SU-DHL-6 (cell line): ENCODE results near the gene NTNG1.

ENCODE experiments used
- H2AFZ ChIP-seq: fragments of 200-600 bp; sonication (generic); 2 replicates; pipeline ENCODE4 v1.6.1; 2014; ENCODE audit warnings: low read depth, mild to moderate bottlenecking, moderate library complexity, mixed read lengths, antibody characterized with exemption, low read length; ENCODE audit not compliant: severe bottlenecking
- H3F3A ChIP-seq: fragments of 200-600 bp; shearing (Covaris generic); 2 replicates; pipeline ENCODE4 v1.6.0; 2016; ENCODE audit warnings: antibody characterized with exemption, mild to moderate bottlenecking; ENCODE audit not compliant: insufficient read depth
- H3K27ac ChIP-seq: fragments of 200-600 bp; sonication (generic); 2 replicates; pipeline ENCODE4 v1.5.1; 2016; ENCODE audit warnings: low read depth, mild to moderate bottlenecking, low read length, moderate library complexity, mixed read lengths
- H3K27me3 ChIP-seq: fragments of 200-600 bp; sonication (generic), shearing (Covaris generic); 2 replicates; pipeline ENCODE4 v1.6.0; 2014; ENCODE audit warnings: mild to moderate bottlenecking, low read length
- H3K36me3 ChIP-seq: fragments of 200-600 bp; sonication (generic); 2 replicates; pipeline ENCODE4 v1.6.1; 2014; ENCODE audit warnings: mild to moderate bottlenecking, low read length, mixed read lengths
- H3K4me2 ChIP-seq: fragments of 300-600, 200-600 bp; shearing (Covaris generic), sonication (generic); 2 replicates; pipeline ENCODE4 v1.6.0; 2014; ENCODE audit warnings: low read length, low read depth, mild to moderate bottlenecking; ENCODE audit not compliant: poor library complexity, severe bottlenecking
- H3K4me3 ChIP-seq: fragments of 200-600 bp; sonication (generic); 2 replicates; pipeline ENCODE4 v1.5.1; 2014; ENCODE audit warnings: antibody characterized with exemption, low read length, mild to moderate bottlenecking, mixed read lengths; ENCODE audit not compliant: insufficient read depth, poor library complexity, severe bottlenecking
- H3K79me2 ChIP-seq: fragments of 200-600 bp; sonication (generic); 2 replicates; pipeline ENCODE4 v1.6.1; 2014; ENCODE audit warnings: mild to moderate bottlenecking, low read length, moderate library complexity; ENCODE audit not compliant: insufficient read depth
- H3K9ac ChIP-seq: fragments of 200-600 bp; sonication (generic); 2 replicates; pipeline ENCODE4 v1.7.0; 2014; ENCODE audit warnings: mild to moderate bottlenecking, low read length
- H3K9me2 ChIP-seq: fragments of 200-600 bp; sonication (generic); replicated peaks from 2 replicates; pipeline ENCODE4 v1.6.1; 2014; ENCODE audit warnings: low read length; ENCODE audit not compliant: insufficient read depth
- H3K9me3 ChIP-seq: fragments of 200-600 bp; sonication (generic); 2 replicates; pipeline ENCODE4 v1.6.1; 2014; ENCODE audit warnings: low read length, mixed read lengths; ENCODE audit not compliant: insufficient read depth
- H4K20me1 ChIP-seq: fragments of 200-600 bp; sonication (generic); 2 replicates; pipeline ENCODE4 v1.6.1; 2014; ENCODE audit warnings: low read depth, mild to moderate bottlenecking, antibody characterized with exemption, low read length, moderate library complexity, mixed read lengths
- CTCF ChIP-seq: fragments of 200-600 bp; sonication (generic); IDR thresholded peaks from one replicate; pipeline ENCODE4 v1.5.1; 2017; ENCODE audit warnings: antibody characterized with exemption, mild to moderate bottlenecking, low read length, moderate library complexity; ENCODE audit not compliant: insufficient read depth, poor library complexity, severe bottlenecking
- EZH2phosphoT487 ChIP-seq: fragments of 200-600 bp; sonication (generic), shearing (Covaris generic); conservative IDR thresholded peaks from 2 replicates; pipeline ENCODE4 v1.6.1; 2018; ENCODE audit warnings: mild to moderate bottlenecking, antibody characterized with exemption, low read length, moderate library complexity, mixed read lengths

Gene NTNG1

GRCh38 chr1:107298526-107298925, 157.7 kb downstream of the NTNG1 start:
- Histone ChIP-seq H3K9me2 (no peaks in the 10 kb centered on the region), H3K9me3 (no peaks in the 10 kb centered on the region), H3K9ac (no peak overlapping the region), H3K27ac (no peak overlapping the region), H3F3A (no peaks in the 10 kb centered on the region), H3K4me2 (no peak overlapping the region), H3K4me3 (no peak overlapping the region), H3K27me3 (no peaks in the 10 kb centered on the region), H4K20me1 (no peaks in the 10 kb centered on the region), H2AFZ (no peak overlapping the region), H3K36me3 (no peaks in the 10 kb centered on the region), H3K79me2 (no peaks in the 10 kb centered on the region)
- TF ChIP-seq EZH2phosphoT487 (no peak), CTCF (no peak)

GRCh38 chr1:107299521-107299920, 158.7 kb downstream of the NTNG1 start:
- Histone ChIP-seq H3K27me3 (no peaks in the 10 kb centered on the region), H3K36me3 (no peaks in the 10 kb centered on the region), H3K4me3 (no peak overlapping the region), H3K9ac (no peak overlapping the region), H3K9me2 (no peaks in the 10 kb centered on the region), H2AFZ (no peak overlapping the region), H4K20me1 (no peaks in the 10 kb centered on the region), H3F3A (no peaks in the 10 kb centered on the region), H3K4me2 (no peak overlapping the region), H3K9me3 (no peaks in the 10 kb centered on the region), H3K27ac (no peak overlapping the region), H3K79me2 (no peaks in the 10 kb centered on the region)
- TF ChIP-seq CTCF = no peak

- H3K9ac ChIP-seq = no peak overlapping the region
- TF ChIP-seq CTCF = no peak
- TF ChIP-seq EZH2phosphoT487 = no peak
- peaks cover 4% of the 10 kb centered on the region; the same call in 1 of the 2 replicates for H3K36me3 ChIP-seq
- no peaks in the 10 kb centered on the region for H3K27me3 ChIP-seq
- H3F3A ChIP-seq = no peaks in the 10 kb centered on the region
- no peak overlapping the region for H3K4me2 ChIP-seq
- H3K9me3 ChIP-seq = no peaks in the 10 kb centered on the region
- H3K79me2 ChIP-seq = no peaks in the 10 kb centered on the region
- H3K9me2 ChIP-seq = no peaks in the 10 kb centered on the region
- no peaks in the 10 kb centered on the region for H4K20me1 ChIP-seq
- H3K4me3 ChIP-seq = no peak overlapping the region
- H3K27ac ChIP-seq = no peak overlapping the region
- no peak overlapping the region for H2AFZ ChIP-seq
Observed at GRCh38 chr1:107309962-107310361, 169.1 kb downstream of the NTNG1 start.

- TF ChIP-seq EZH2phosphoT487 (no peak), CTCF (no peak)
- no peak overlapping the region for H3K27ac ChIP-seq
- H2AFZ ChIP-seq = no peak overlapping the region
- no peaks in the 10 kb centered on the region for H3K9me2 ChIP-seq
- no peaks in the 10 kb centered on the region for H3K36me3 ChIP-seq
- H3K27me3 ChIP-seq = no peaks in the 10 kb centered on the region
- no peaks in the 10 kb centered on the region for H3K9me3 ChIP-seq
- H4K20me1 ChIP-seq = no peaks in the 10 kb centered on the region
- no peak overlapping the region for H3K4me3 ChIP-seq
- no peak overlapping the region for H3K4me2 ChIP-seq
- no peaks in the 10 kb centered on the region for H3K79me2 ChIP-seq
- H3F3A ChIP-seq = no peaks in the 10 kb centered on the region
- H3K9ac ChIP-seq = no peak overlapping the region
Observed at GRCh38 chr1:107315652-107316051, 174.8 kb downstream of the NTNG1 start.
